Endothelial cell of umbilical vein (primary cell): ENCODE measurements around the gene MARVELD1. TPM values are rescaled to one million over a fixed set of nuclear protein-coding genes. Genes with fewer than 3 reads are reported as not detected.

Experiments used
- BruUV-seq: library from RNA; stranded (reverse); fragments of 400-500 nt; replicated peaks from 2 replicates; lab custom pipeline; 2021; lab: Mats Ljungman, UMichigan
- CTCF ChIA-PET: fragments of 300-600, 350-600 bp; sonication (Branson Sonifier 250); formaldehyde crosslinking; loops from one replicate; lab custom pipeline; 2021; ENCODE audit warnings: antibody characterized with exemption, inconsistent platforms; lab: Charles Lee
- POLR2A ChIA-PET: fragments of 300-600, 350-600 bp; sonication (Branson Sonifier 250); formaldehyde crosslinking; loops from one replicate; lab custom pipeline; 2021; ENCODE audit warnings: antibody characterized with exemption, inconsistent platforms; lab: Charles Lee
- DNase-seq: peaks from one replicate; pipeline ENCODE4 v3.0.0-alpha.2; 2011; ENCODE audit warnings: low read depth, low spot score
- FAIRE-seq: peaks from 2 replicates; lab custom pipeline; 2011; peaks lifted over from hg19 to GRCh38; lab: Jason Lieb, UNC
- H2AFZ ChIP-seq: 2 replicates; pipeline ENCODE4 v1.6.0; 2012; ENCODE audit warnings: low read depth, low read length, control low read depth, inconsistent platforms
- H3K27ac ChIP-seq: 2 replicates; pipeline ENCODE4 v1.5.1; 2011; ENCODE audit warnings: low read depth, mild to moderate bottlenecking, control low read depth, low read length, moderate library complexity; ENCODE audit not compliant: insufficient read depth
- H3K27me3 ChIP-seq, 2 experiments: 2 replicates each; pipeline versions ENCODE4 v1.6.0 to v1.6.1; 2011; ENCODE audit warnings: low read length in 2 of 2, mixed read lengths in 1 of 2; ENCODE audit not compliant: control insufficient read depth in 2 of 2, insufficient read depth in 2 of 2
- H3K36me3 ChIP-seq, 2 experiments: 2 replicates in 1 of 2; 3 replicates in 1 of 2; pipeline ENCODE4 v1.5.1; 2011; ENCODE audit warnings: low read length in 2 of 2, mild to moderate bottlenecking in 1 of 2, moderate library complexity in 1 of 2; ENCODE audit not compliant: control insufficient read depth in 2 of 2, insufficient read depth in 2 of 2; ENCODE audit errors: extremely low read depth in 1 of 2
- H3K4me1 ChIP-seq: 3 replicates; pipeline ENCODE4 v1.5.1; 2011; ENCODE audit warnings: mild to moderate bottlenecking, low read length; ENCODE audit not compliant: control insufficient read depth, insufficient read depth; ENCODE audit errors: extremely low read depth
- H3K4me2 ChIP-seq: 2 replicates; pipeline ENCODE4 v1.6.1; 2011; ENCODE audit warnings: low read length, control low read depth, mixed read lengths; ENCODE audit not compliant: insufficient read depth
- H3K4me3 ChIP-seq, 3 experiments: fragments of 200-600 bp in 1 of 3; sonication (generic), shearing (Covaris generic) in 1 of 3; replicated peaks in 1 of 3; 2 replicates each; pipeline ENCODE4 v1.5.1; 2011 to 2016; ENCODE audit warnings: control low read depth in 3 of 3, low read length in 3 of 3, mild to moderate bottlenecking in 2 of 3, inconsistent platforms in 1 of 3, low read depth in 1 of 3, moderate library complexity in 1 of 3; ENCODE audit not compliant: insufficient read depth in 1 of 3
- H3K79me2 ChIP-seq: 2 replicates; pipeline ENCODE4 v1.6.0; 2012; ENCODE audit warnings: low read length, inconsistent platforms; ENCODE audit not compliant: control insufficient read depth, insufficient read depth
- H3K9ac ChIP-seq: replicated peaks from 2 replicates; pipeline ENCODE3; 2011; ENCODE audit warnings: low read length, control low read depth; ENCODE audit not compliant: insufficient read depth; ENCODE audit errors: extremely low read depth
- H3K9me1 ChIP-seq: replicated peaks from 3 replicates; pipeline ENCODE4 v1.6.0; 2011; ENCODE audit warnings: mild to moderate bottlenecking, low read length; ENCODE audit not compliant: control insufficient read depth, insufficient read depth; ENCODE audit errors: extremely low read depth
- H3K9me3 ChIP-seq: replicated peaks from 2 replicates; pipeline ENCODE4 v1.5.1; 2012; ENCODE audit warnings: low read length, inconsistent platforms; ENCODE audit not compliant: control insufficient read depth, insufficient read depth
- H4K20me1 ChIP-seq: replicated peaks from 2 replicates; pipeline ENCODE3; 2011; ENCODE audit warnings: mild to moderate bottlenecking, low read length; ENCODE audit not compliant: control insufficient read depth, insufficient read depth; ENCODE audit errors: extremely low read depth
- EZH2 ChIP-seq: IDR thresholded peaks from 2 replicates; pipeline ENCODE4 v1.6.1; 2012; ENCODE audit warnings: borderline replicate concordance, low read depth, mild to moderate bottlenecking, moderate library complexity, low read length, inconsistent platforms; ENCODE audit not compliant: severe bottlenecking
- FOS ChIP-seq: IDR thresholded peaks from 2 replicates; pipeline ENCODE4 v1.6.1; 2011; ENCODE audit warnings: mild to moderate bottlenecking, low read length, moderate library complexity, borderline replicate concordance; ENCODE audit not compliant: insufficient read depth
- GATA2 ChIP-seq: IDR thresholded peaks from 2 replicates; pipeline ENCODE4 v1.7.0; 2011; ENCODE audit warnings: low read depth, mild to moderate bottlenecking, moderate library complexity, mixed read lengths, low read length; ENCODE audit not compliant: insufficient read length, insufficient read depth
- JUN ChIP-seq: IDR thresholded peaks from 2 replicates; pipeline ENCODE4 v1.6.1; 2011; ENCODE audit warnings: borderline replicate concordance, low read depth; ENCODE audit not compliant: insufficient read length, insufficient read depth
- MAX ChIP-seq: IDR thresholded peaks from 2 replicates; pipeline ENCODE4 v1.6.1; 2011; ENCODE audit not compliant: insufficient read depth, insufficient read length
- MYC ChIP-seq: IDR thresholded peaks from one replicate; pipeline ENCODE4 v1.6.1; 2011; ENCODE audit warnings: mild to moderate bottlenecking, low read depth, low read length
- POLR2A ChIP-seq: IDR thresholded peaks from 2 replicates; pipeline ENCODE4 v1.6.1; 2012; ENCODE audit warnings: low read depth, mild to moderate bottlenecking, control low read depth, low read length
- POLR2AphosphoS5 ChIP-seq: IDR thresholded peaks from 2 replicates; pipeline ENCODE4 v1.6.1; 2012; ENCODE audit warnings: low read depth, mild to moderate bottlenecking, control low read depth, low read length, moderate library complexity; ENCODE audit not compliant: insufficient read depth
- dilution Hi-C: fragments of 300-500 bp; cut with MboI; formaldehyde crosslinking; loops from one replicate; pipeline ENCODE4 v1.15.0; 2019; ENCODE audit warnings: low sequenced_read_pairs; ENCODE audit not compliant: extremely low pct_ligation_motif_present
- intact Hi-C: fragments of 100-400 bp; cut with micrococcal nuclease; formaldehyde crosslinking; loops from one replicate; pipeline ENCODE4 v1.10.0; 2022
- polyA plus RNA-seq, 4 experiments: library from polyadenylated mRNA; depleted of rRNA in 3 of 4; stranded (reverse) in 3 of 4; unstranded in 1 of 4; fragments of >200 nt; gene quantifications; 2 replicates each; pipeline versions ENCODE4 v1.2.1 to v1.2.3, GENCODE V29; 2011 to 2012; ENCODE audit warnings: missing spikeins in 1 of 4
- total RNA-seq: library from RNA; stranded (reverse); gene quantifications from 2 replicates; pipeline ENCODE4 v1.2.3, GENCODE V29; 2021
- TF ChIP-seq, protein P1 (sequence below), 2 donors: IDR thresholded peaks; 1 replicate in 1 of 2; 2 replicates in 1 of 2; pipeline ENCODE4 v1.5.1; 2011; ENCODE audit warnings: low read length in 2 of 2, mild to moderate bottlenecking in 2 of 2, moderate library complexity in 2 of 2, control low read depth in 1 of 2, inconsistent platforms in 1 of 2, low read depth in 1 of 2; ENCODE audit not compliant: insufficient read depth in 1 of 2; ENCODE audit errors: extremely low read depth in 1 of 2

MARVELD1 gene
- total and polyA plus RNA-seq, 2 donors (not counting 3 experiments of a cell fraction or from before 2014, with no cell fraction given), result 67.3 to 78.3 TPM

DNA sequence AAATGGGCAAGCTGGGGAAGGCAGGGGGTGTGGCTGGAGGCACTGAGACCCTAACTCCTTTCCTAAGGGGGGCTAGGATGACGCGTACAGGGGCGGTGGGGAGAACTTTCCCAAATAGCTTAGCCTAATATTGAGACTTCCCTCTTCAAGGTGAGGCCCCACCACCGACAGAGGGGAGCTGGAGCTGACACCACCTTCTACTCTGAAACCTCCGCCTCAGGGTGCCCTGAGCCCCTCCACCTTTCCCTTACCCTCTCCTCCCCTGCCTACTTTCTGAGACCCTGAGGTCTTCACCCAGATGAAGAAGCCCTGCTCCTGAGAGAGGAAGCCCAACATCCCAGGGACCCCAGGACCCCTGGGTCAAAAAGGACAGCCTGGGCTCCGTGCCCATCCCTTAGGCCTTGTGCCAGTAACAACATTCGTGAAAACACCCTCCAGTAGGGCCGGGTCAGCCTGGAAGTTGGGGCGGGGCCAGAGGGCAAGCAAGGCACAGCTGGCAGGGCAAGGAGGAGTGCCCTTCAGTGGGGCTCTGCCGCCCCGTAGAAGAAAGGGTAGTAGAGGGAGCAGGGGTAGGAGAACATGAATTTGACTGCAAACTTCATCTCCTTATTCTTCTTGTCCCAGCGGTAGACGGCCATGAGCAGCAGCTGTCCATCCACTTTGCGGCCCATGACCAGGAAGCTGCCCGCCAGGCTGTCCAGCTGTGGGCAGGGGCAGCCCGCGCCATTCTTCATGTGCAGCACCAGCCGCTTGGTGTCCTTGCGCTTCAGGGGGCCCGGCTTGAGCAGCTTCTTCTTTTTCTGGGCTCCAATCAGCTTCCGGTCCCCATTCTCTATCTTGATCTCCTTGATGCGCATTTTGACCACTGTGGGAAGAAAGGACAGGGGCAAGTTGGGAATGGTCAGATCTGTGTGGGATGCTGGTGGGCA is 53.7 kb downstream of the MARVELD1 start:
- H3K4me1 ChIP-seq, result no peaks in the 10 kb centered on the region
- POLR2A ChIA-PET, result no interaction called here
- TF ChIP-seq, protein P1, sequence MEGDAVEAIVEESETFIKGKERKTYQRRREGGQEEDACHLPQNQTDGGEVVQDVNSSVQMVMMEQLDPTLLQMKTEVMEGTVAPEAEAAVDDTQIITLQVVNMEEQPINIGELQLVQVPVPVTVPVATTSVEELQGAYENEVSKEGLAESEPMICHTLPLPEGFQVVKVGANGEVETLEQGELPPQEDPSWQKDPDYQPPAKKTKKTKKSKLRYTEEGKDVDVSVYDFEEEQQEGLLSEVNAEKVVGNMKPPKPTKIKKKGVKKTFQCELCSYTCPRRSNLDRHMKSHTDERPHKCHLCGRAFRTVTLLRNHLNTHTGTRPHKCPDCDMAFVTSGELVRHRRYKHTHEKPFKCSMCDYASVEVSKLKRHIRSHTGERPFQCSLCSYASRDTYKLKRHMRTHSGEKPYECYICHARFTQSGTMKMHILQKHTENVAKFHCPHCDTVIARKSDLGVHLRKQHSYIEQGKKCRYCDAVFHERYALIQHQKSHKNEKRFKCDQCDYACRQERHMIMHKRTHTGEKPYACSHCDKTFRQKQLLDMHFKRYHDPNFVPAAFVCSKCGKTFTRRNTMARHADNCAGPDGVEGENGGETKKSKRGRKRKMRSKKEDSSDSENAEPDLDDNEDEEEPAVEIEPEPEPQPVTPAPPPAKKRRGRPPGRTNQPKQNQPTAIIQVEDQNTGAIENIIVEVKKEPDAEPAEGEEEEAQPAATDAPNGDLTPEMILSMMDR (IDR thresholded peaks at IDR 0.05; ENCODE audit: extremely low read depth in 1 of 2, insufficient read depth in 1 of 2, low read depth in 1 of 2, low read length in 2 of 2), result no peak
- TF ChIP-seq EZH2 (no peak), GATA2 (no peak), POLR2A (no peak), POLR2AphosphoS5 (no peak), MYC (no peak), MAX (no peak), JUN (no peak), FOS (no peak)
- no peak overlapping the region for H3K27ac ChIP-seq
- no peaks in the 10 kb centered on the region for H3K79me2 ChIP-seq
- H3K4me3 ChIP-seq, result no peak overlapping the region
- intact Hi-C loops, result no loop called here
- peaks cover 21 to 24% of the 10 kb centered on the region in 2 experiments for H3K27me3 ChIP-seq
- CTCF ChIA-PET, result interaction anchor here (1.2 to 3.0 kb wide), 4 partner anchors 25 to 279 kb away, joined by 3 to 14 read pairs (median 6); no protein-coding TSS in a partner anchor
- no peak overlapping the region for H3K9ac ChIP-seq
- no peak overlapping the region for H3K4me2 ChIP-seq
- dilution Hi-C loops, result no loop called here
- H3K9me3 ChIP-seq, result no peaks in the 10 kb centered on the region
- H4K20me1 ChIP-seq, result no peaks in the 10 kb centered on the region
- no TSS peak for BruUV-seq
- no peak overlapping the region for H2AFZ ChIP-seq
- DNase-seq (no peak), FAIRE-seq (no peak)
- H3K9me1 ChIP-seq, result no peaks in the 10 kb centered on the region
- H3K36me3 ChIP-seq, result no peaks in the 10 kb centered on the region

Other genes starting within 250 kb of the MARVELD1 start
- 80.9 and 95.2 TPM in 2 replicates for gene MMS19, start 215.3 kb upstream of the MARVELD1 start, total RNA-seq
- gene MMS19, start 215.3 kb upstream of the MARVELD1 start, polyA plus RNA-seq, result 123 and 135 TPM in 2 replicates
- 42.6 and 44.1 TPM in 2 replicates for gene UBTD1, start 214.8 kb upstream of the MARVELD1 start, total RNA-seq
- 63.7 and 89.3 TPM in 2 replicates for gene UBTD1, start 214.8 kb upstream of the MARVELD1 start, polyA plus RNA-seq
- 1.6 and 2.3 TPM in 2 replicates for gene ANKRD2, start 141.0 kb upstream of the MARVELD1 start, total RNA-seq
- 1.7 and 1.8 TPM in 2 replicates for gene ANKRD2, start 141.0 kb upstream of the MARVELD1 start, polyA plus RNA-seq
- 0.46 and 0.91 TPM in 2 replicates for gene HOGA1, start 129.3 kb upstream of the MARVELD1 start, total RNA-seq
- 0.44 and 0.48 TPM in 2 replicates for gene HOGA1, start 129.3 kb upstream of the MARVELD1 start, polyA plus RNA-seq
- gene C10orf62, start 124.0 kb upstream of the MARVELD1 start, total RNA-seq, result not detected in 2 replicates
- gene C10orf62, start 124.0 kb upstream of the MARVELD1 start, polyA plus RNA-seq, result not detected in 2 replicates
- 8.4 and 12.2 TPM in 2 replicates for gene MORN4, start 80.2 kb upstream of the MARVELD1 start, total RNA-seq
- 11.8 and 13.9 TPM in 2 replicates for gene MORN4, start 80.2 kb upstream of the MARVELD1 start, polyA plus RNA-seq
- 19.7 and 20.4 TPM in 2 replicates for gene PI4K2A, start 73.1 kb upstream of the MARVELD1 start, total RNA-seq
- gene PI4K2A, start 73.1 kb upstream of the MARVELD1 start, polyA plus RNA-seq, result 23.8 and 24.6 TPM in 2 replicates
- gene AVPI1, start 26.5 kb upstream of the MARVELD1 start, total RNA-seq, result 2.4 and 3.0 TPM in 2 replicates
- gene AVPI1, start 26.5 kb upstream of the MARVELD1 start, polyA plus RNA-seq, result 3.7 and 5.9 TPM in 2 replicates
- 23.7 and 24.2 TPM in 2 replicates for gene ZFYVE27, start 23.4 kb downstream of the MARVELD1 start, total RNA-seq
- gene ZFYVE27, start 23.4 kb downstream of the MARVELD1 start, polyA plus RNA-seq, result 16.3 and 17.4 TPM in 2 replicates
- not detected in 2 replicates for gene SFRP5, start 58.3 kb downstream of the MARVELD1 start, total RNA-seq
- not detected in 2 replicates for gene SFRP5, start 58.3 kb downstream of the MARVELD1 start, polyA plus RNA-seq
- not detected in 2 replicates for gene GOLGA7B, start 136.1 kb downstream of the MARVELD1 start, total RNA-seq
- 0.02 and 0.03 TPM in 2 replicates for gene GOLGA7B, start 136.1 kb downstream of the MARVELD1 start, polyA plus RNA-seq